Prostate gland (tissue), 2 donors: Measurements from ENCODE around the gene WDR90. TPM values are rescaled to one million over a fixed set of nuclear protein-coding genes. Genes with fewer than 3 reads are reported as not detected.

Source experiments
- DNase-seq: peaks from one replicate; pipeline ENCODE4 v3.0.0-alpha.2; 2019; ENCODE audit warnings: low spot score
- H3K27ac ChIP-seq, 2 donors: fragments of 200-600 bp; sonication (generic); 2 replicates each; pipeline ENCODE4 v1.5.1; 2017 to 2019
- H3K27me3 ChIP-seq: fragments of 200-600 bp; sonication (generic); replicated peaks from 2 replicates; pipeline ENCODE4 v1.5.1; 2019; ENCODE audit not compliant: insufficient read depth
- H3K36me3 ChIP-seq, 2 donors: fragments of 200-600 bp; sonication (generic); 1 replicate in 1 of 2; 2 replicates in 1 of 2; pipeline versions ENCODE4 v1.5.1 to v1.8.1; 2017 to 2019
- H3K4me1 ChIP-seq: fragments of 200-600 bp; sonication (generic); replicated peaks from 2 replicates; pipeline ENCODE4 v1.5.1; 2019
- H3K4me3 ChIP-seq, 2 donors: fragments of 200-600 bp; sonication (generic); 2 replicates each; pipeline ENCODE4 v1.5.1; 2017 to 2019
- H3K9me3 ChIP-seq: fragments of 200-600 bp; sonication (generic); 2 replicates; pipeline ENCODE4 v1.5.1; 2017
- CTCF ChIP-seq, 4 experiments: fragments of 200-600 bp in 2 of 4; fragments of 450-650 bp in 2 of 4; sonication (generic) in 2 of 4; IDR thresholded peaks; 1 replicate in 3 of 4; 2 replicates in 1 of 4; pipeline ENCODE4 v1.5.1; 2016 to 2019; ENCODE audit warnings: antibody characterized with exemption in 4 of 4, mild to moderate bottlenecking in 2 of 4, moderate library complexity in 2 of 4
- POLR2A ChIP-seq: fragments of 450-650 bp; IDR thresholded peaks from one replicate; pipeline ENCODE4 v1.6.1; 2016; ENCODE audit warnings: antibody characterized with exemption, mild to moderate bottlenecking
- POLR2AphosphoS5 ChIP-seq: sonication (generic); formaldehyde crosslinking; IDR thresholded peaks from one replicate; pipeline ENCODE4 v1.6.1; 2017; ENCODE audit warnings: antibody characterized with exemption
- WGBS: methylation state at CpG from one replicate; pipeline ENCODE4 v1.1.5; 2018; 5-methylcytosine and 5-hydroxymethylcytosine counted together
- intact Hi-C: fragments of 100-400 bp; cut with DNase I; formaldehyde crosslinking; loops from one replicate; pipeline ENCODE4 v1.14.2; 2022
- total RNA-seq, 2 donors: library from RNA; depleted of rRNA; stranded (reverse); fragments of >200 nt; gene quantifications; one replicate each; pipeline ENCODE4 v1.1.0, GENCODE V29; 2016

Gene WDR90
- total RNA-seq, 2 donors from 2014 or later, result 36.8 to 60.4 TPM

GRCh38 chr16:615122-615521 is 34.0 kb upstream of the WDR90 start:
- Histone ChIP-seq H3K36me3 (no peaks in the 10 kb centered on the region), H3K27me3 (no peaks in the 10 kb centered on the region), H3K9me3 (no peaks in the 10 kb centered on the region), H3K4me3 (no peak overlapping the region), H3K4me1 (peaks cover 6% of the 10 kb centered on the region), H3K27ac (no peak overlapping the region)
- TF ChIP-seq POLR2AphosphoS5, result no peak
- TF ChIP-seq POLR2A, result no peak
- TF ChIP-seq CTCF (IDR thresholded peaks at IDR 0.05), result no peak
- WGBS, result 88% methylated on average over 13 of the region's 13 CpGs
- no peak for DNase-seq
- intact Hi-C loops, result no loop called here

- Histone ChIP-seq H3K9me3 (no peaks in the 10 kb centered on the region), H3K4me1 (peaks cover 7% of the 10 kb centered on the region), H3K36me3 (no peaks in the 10 kb centered on the region), H3K27me3 (no peaks in the 10 kb centered on the region), H3K27ac (peak overlapping the region in 1 of 2 donors; percentile 1), H3K4me3 (no peak overlapping the region)
- no peak for DNase-seq
- intact Hi-C loops, result no loop called here
- 85% methylated on average over 30 of the region's 39 CpGs for WGBS
- no peak for TF ChIP-seq POLR2A
- no peak for TF ChIP-seq CTCF (IDR thresholded peaks at IDR 0.05)
- TF ChIP-seq POLR2AphosphoS5, result peak; percentile 44
These were observed 32.2 kb upstream of the WDR90 start for GRCh38 chr16:616733-617586.

GRCh38 chr16:617855-618254 is 31.3 kb upstream of the WDR90 start:
- no peaks in the 10 kb centered on the region for H3K27me3 ChIP-seq
- no peak overlapping the region for H3K27ac ChIP-seq

GRCh38 chr16:619476-620100 is 29.6 kb upstream of the WDR90 start:
- Histone ChIP-seq H3K36me3 (no peaks in the 10 kb centered on the region), H3K9me3 (no peaks in the 10 kb centered on the region), H3K4me3 (no peak overlapping the region), H3K27ac (no peak overlapping the region), H3K27me3 (no peaks in the 10 kb centered on the region), H3K4me1 (peaks cover 12% of the 10 kb centered on the region)
- WGBS, result 86% methylated on average over 19 of the region's 20 CpGs
- TF ChIP-seq POLR2A, result no peak
- no peak for TF ChIP-seq CTCF (IDR thresholded peaks at IDR 0.05)
- TF ChIP-seq POLR2AphosphoS5, result no peak
- intact Hi-C loops, result no loop called here
- DNase-seq, result no peak

More at GRCh38 chr16:617855-618254, 31.3 kb upstream of the WDR90 start:
- Histone ChIP-seq H3K4me1 (peaks cover 12% of the 10 kb centered on the region), H3K9me3 (no peaks in the 10 kb centered on the region), H3K36me3 (no peaks in the 10 kb centered on the region), H3K4me3 (no peak overlapping the region)
- 72% methylated on average over 16 of the region's 16 CpGs for WGBS
- no peak for DNase-seq
- no peak for TF ChIP-seq CTCF (IDR thresholded peaks at IDR 0.05)
- TF ChIP-seq POLR2A, result no peak
- TF ChIP-seq POLR2AphosphoS5, result no peak
- intact Hi-C loops, result no loop called here
